GM23338 (cell line): ENCODE data around the gene GOLGA2.

Experiments
- CREB1 ChIP-seq: fragments of 250-450 bp; sonication (Bioruptor Pico); IDR thresholded peaks from 2 replicates; pipeline ENCODE4 v1.5.0; 2020; ENCODE audit warnings: low read depth, mild to moderate bottlenecking, moderate library complexity
- EZH2 ChIP-seq: fragments of 200-600 bp; sonication (generic); IDR thresholded peaks from one replicate; pipeline ENCODE4 v1.8.0; 2017; ENCODE audit warnings: antibody characterized with exemption, mild to moderate bottlenecking, low read depth; ENCODE audit not compliant: unreplicated experiment
- EZH2phosphoT487 ChIP-seq: fragments of 200-600 bp; sonication (generic); IDR thresholded peaks from one replicate; pipeline ENCODE4 v1.8.1; 2018; ENCODE audit warnings: antibody characterized with exemption; ENCODE audit not compliant: unreplicated experiment
- NANOG ChIP-seq: IDR thresholded peaks from 2 replicates; pipeline ENCODE4 v1.6.1; 2016; ENCODE audit warnings: antibody characterized with exemption, borderline replicate concordance
- POLR2AphosphoS5 ChIP-seq: IDR thresholded peaks from 2 replicates; pipeline ENCODE4 v1.6.1; 2016; ENCODE audit warnings: antibody characterized with exemption, low read depth
- ZNF114 ChIP-seq: fragments of 250-450 bp; sonication (Bioruptor Pico); IDR thresholded peaks from 2 replicates; pipeline ENCODE4 v1.5.0; 2020; ENCODE audit warnings: mild to moderate bottlenecking, moderate library complexity
- TF ChIP-seq, protein P1 (sequence below), 2 experiments: fragments of 200-600 bp in 1 of 2; sonication (generic) in 1 of 2; conservative IDR thresholded peaks; 2 replicates each; pipeline versions ENCODE4 v1.5.1 to v1.6.1; 2016 to 2017; ENCODE audit warnings: antibody characterized with exemption in 2 of 2, low read depth in 2 of 2, mild to moderate bottlenecking in 2 of 2, moderate library complexity in 1 of 2
- TF ChIP-seq, protein P2 (sequence below): IDR thresholded peaks from one replicate; pipeline ENCODE4 v1.6.1; 2018; ENCODE audit warnings: antibody characterized with exemption; ENCODE audit not compliant: unreplicated experiment
- TF ChIP-seq, protein P3 (sequence below): IDR thresholded peaks from 2 replicates; pipeline ENCODE4 v1.6.1; 2016; ENCODE audit warnings: antibody characterized with exemption

DNA sequence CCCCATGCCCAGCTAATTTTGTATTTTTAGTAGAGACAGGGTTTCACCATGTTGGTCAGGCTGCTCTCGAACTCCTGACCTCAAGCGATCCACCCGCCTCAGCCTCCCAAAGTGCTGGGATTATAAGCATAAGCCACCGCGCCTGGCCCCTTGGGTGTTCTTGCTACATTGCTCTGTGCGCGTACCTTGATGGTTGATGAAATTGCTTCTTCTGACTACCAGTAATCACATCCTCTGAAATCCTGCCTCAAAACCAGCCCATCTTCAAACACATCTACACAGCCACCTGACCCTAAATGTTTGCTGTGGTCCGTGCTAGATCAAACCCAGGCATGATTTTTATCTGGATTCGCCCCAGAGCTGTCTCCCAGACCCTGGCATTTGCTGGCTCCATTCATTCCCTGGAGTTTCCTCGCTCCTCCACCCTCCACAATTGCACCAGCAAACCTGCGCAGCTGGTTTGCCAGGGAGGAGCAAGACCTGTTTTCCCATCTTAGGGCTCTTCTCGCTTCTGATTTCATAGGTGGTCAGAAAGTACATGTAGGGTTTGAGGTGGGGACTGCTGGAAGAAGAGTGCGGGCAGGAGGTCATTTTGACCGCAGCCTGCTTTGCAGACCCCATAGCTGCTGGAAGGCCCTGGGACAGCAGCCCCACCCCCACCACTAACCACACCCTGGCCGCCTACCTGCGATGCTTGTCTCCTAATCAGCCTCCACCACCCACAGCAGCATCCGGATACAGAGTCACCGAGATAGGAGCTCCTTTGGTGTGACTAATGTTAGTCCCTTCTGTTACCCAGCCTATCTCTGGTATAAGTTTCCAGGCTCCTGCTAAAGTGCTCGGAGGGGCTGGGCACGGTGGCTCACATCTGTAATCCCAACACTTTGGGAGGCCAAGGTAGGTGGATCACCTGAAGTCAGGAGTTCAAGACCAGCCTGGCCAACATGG, 23.0 kb upstream of the GOLGA2 start:
- TF ChIP-seq, protein P1, sequence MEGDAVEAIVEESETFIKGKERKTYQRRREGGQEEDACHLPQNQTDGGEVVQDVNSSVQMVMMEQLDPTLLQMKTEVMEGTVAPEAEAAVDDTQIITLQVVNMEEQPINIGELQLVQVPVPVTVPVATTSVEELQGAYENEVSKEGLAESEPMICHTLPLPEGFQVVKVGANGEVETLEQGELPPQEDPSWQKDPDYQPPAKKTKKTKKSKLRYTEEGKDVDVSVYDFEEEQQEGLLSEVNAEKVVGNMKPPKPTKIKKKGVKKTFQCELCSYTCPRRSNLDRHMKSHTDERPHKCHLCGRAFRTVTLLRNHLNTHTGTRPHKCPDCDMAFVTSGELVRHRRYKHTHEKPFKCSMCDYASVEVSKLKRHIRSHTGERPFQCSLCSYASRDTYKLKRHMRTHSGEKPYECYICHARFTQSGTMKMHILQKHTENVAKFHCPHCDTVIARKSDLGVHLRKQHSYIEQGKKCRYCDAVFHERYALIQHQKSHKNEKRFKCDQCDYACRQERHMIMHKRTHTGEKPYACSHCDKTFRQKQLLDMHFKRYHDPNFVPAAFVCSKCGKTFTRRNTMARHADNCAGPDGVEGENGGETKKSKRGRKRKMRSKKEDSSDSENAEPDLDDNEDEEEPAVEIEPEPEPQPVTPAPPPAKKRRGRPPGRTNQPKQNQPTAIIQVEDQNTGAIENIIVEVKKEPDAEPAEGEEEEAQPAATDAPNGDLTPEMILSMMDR (conservative IDR thresholded peaks at IDR 0.05; ENCODE audit: low read depth in 2 of 2): no peak
- TF ChIP-seq POLR2AphosphoS5: no peak
- TF ChIP-seq EZH2phosphoT487: no peak
- TF ChIP-seq, protein P2, sequence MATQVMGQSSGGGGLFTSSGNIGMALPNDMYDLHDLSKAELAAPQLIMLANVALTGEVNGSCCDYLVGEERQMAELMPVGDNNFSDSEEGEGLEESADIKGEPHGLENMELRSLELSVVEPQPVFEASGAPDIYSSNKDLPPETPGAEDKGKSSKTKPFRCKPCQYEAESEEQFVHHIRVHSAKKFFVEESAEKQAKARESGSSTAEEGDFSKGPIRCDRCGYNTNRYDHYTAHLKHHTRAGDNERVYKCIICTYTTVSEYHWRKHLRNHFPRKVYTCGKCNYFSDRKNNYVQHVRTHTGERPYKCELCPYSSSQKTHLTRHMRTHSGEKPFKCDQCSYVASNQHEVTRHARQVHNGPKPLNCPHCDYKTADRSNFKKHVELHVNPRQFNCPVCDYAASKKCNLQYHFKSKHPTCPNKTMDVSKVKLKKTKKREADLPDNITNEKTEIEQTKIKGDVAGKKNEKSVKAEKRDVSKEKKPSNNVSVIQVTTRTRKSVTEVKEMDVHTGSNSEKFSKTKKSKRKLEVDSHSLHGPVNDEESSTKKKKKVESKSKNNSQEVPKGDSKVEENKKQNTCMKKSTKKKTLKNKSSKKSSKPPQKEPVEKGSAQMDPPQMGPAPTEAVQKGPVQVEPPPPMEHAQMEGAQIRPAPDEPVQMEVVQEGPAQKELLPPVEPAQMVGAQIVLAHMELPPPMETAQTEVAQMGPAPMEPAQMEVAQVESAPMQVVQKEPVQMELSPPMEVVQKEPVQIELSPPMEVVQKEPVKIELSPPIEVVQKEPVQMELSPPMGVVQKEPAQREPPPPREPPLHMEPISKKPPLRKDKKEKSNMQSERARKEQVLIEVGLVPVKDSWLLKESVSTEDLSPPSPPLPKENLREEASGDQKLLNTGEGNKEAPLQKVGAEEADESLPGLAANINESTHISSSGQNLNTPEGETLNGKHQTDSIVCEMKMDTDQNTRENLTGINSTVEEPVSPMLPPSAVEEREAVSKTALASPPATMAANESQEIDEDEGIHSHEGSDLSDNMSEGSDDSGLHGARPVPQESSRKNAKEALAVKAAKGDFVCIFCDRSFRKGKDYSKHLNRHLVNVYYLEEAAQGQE: no peak
- TF ChIP-seq EZH2: no peak
- no peak for TF ChIP-seq CREB1 (CRISPR knock-in tag)
- TF ChIP-seq ZNF114 (CRISPR knock-in tag): no peak
- no peak for TF ChIP-seq NANOG
- TF ChIP-seq, protein P3, sequence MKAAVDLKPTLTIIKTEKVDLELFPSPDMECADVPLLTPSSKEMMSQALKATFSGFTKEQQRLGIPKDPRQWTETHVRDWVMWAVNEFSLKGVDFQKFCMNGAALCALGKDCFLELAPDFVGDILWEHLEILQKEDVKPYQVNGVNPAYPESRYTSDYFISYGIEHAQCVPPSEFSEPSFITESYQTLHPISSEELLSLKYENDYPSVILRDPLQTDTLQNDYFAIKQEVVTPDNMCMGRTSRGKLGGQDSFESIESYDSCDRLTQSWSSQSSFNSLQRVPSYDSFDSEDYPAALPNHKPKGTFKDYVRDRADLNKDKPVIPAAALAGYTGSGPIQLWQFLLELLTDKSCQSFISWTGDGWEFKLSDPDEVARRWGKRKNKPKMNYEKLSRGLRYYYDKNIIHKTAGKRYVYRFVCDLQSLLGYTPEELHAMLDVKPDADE: no peak
